ENCODE data around the gene FES. TPM values are rescaled to one million over a fixed set of nuclear protein-coding genes. Genes with fewer than 3 reads are reported as not detected.
"Not testable (repeated sequence)": the region's sequence is repeated elsewhere in the genome, so short reads cannot be mapped to it uniquely, and the experiment has no call there.

The FES gene
- total and polyA plus RNA-seq, 5 donors from 2014 or later, result 0.13 to 3.8 (median 0.13) TPM; not detected in 2

DNA sequence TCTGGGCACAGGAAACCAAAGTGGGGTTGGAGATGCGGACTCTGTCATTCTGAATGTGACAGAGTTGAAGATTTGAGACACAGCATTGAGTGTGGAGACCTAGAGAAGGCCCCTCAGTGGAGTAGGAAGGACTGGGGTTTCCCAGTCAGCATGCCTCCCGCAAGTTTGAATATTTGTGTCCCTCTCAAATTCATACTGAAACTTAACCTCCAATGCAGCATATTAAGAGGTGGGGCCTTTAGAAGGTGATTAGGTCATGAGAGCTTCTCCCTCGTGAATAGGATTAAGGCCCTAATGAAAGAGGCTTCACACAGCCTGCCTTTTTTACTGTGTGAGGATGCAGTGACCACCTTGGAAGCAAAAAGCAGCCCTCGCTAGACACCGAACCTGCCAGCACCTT is 40.1 kb downstream of the FES start:
- H3K27me3 ChIP-seq (ENCODE audit: control insufficient read depth, insufficient read depth, low read length), result no peaks in the 10 kb centered on the region
- H3K27me3 Mint-ChIP-seq, result no peaks in the 10 kb centered on the region
- no peak for ATAC-seq (ENCODE audit: low read depth in 2 of 2)
- no peaks in the 10 kb centered on the region for H3K9me3 ChIP-seq (ENCODE audit: control insufficient read depth in 2 of 2, low read length in 2 of 2)
- peak in 1 of 3 donors; percentile 33 for DNase-seq
- H3K4me3 Mint-ChIP-seq, result no peak overlapping the region
- no peaks in the 10 kb centered on the region for H3K9me3 Mint-ChIP-seq
- H3K27ac ChIP-seq (ENCODE audit: insufficient read depth, low read length, poor library complexity, severe bottlenecking), result no peak overlapping the region
- no peak overlapping the region for H3K4me3 ChIP-seq (ENCODE audit: low read depth, low read length)
- H3K27ac Mint-ChIP-seq, result peak overlapping the region in 2 of 3 donors; percentile 67 to 69
- H3K4me1 Mint-ChIP-seq, result peaks cover 3 to 12% (median 7%) of the 10 kb centered on the region in 4 donors
- peaks cover 20% of the 10 kb centered on the region for H3K36me3 ChIP-seq (ENCODE audit: control insufficient read depth, insufficient read depth, low read length)
- H3K36me3 Mint-ChIP-seq, result peaks cover 20% of the 10 kb centered on the region
- peaks cover 3% of the 10 kb centered on the region for H3K4me1 ChIP-seq (ENCODE audit: control insufficient read depth, insufficient read depth, low read length, poor library complexity, severe bottlenecking)

DNA sequence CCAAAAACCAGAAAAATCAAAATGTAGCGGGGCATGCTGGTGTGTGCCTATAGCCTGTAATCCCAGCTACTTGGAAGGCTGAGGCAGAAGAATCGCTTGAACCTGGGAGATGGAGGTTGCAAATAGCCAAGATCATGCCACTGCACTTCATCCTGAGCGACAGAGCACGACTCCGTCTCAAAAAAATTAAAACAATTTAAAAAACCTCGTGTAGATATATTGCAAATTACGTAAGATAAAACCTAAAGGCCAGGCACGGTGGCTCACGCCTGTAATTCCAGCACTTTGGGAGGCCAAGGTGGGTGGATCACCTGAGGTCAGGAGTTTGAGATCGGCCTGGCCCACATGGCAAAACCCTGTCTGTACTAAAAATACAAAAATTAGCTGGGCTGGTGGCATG is 42.5 kb downstream of the FES start:
- H3K36me3 ChIP-seq (ENCODE audit: control insufficient read depth, insufficient read depth, low read length); DNase-seq; H3K9me3 ChIP-seq (ENCODE audit: control insufficient read depth in 2 of 2, low read length in 2 of 2); H3K27me3 Mint-ChIP-seq; H3K27me3 ChIP-seq (ENCODE audit: control insufficient read depth, insufficient read depth, low read length); ATAC-seq (ENCODE audit: low read depth in 2 of 2); H3K4me3 ChIP-seq (ENCODE audit: low read depth, low read length); H3K36me3 Mint-ChIP-seq; H3K4me3 Mint-ChIP-seq; H3K27ac Mint-ChIP-seq; H3K9me3 Mint-ChIP-seq; H3K27ac ChIP-seq (ENCODE audit: insufficient read depth, low read length, poor library complexity, severe bottlenecking): not testable (repeated sequence)
- peaks cover 23% of the 10 kb centered on the region for H3K4me1 ChIP-seq (ENCODE audit: control insufficient read depth, insufficient read depth, low read length, poor library complexity, severe bottlenecking)
- H3K4me1 Mint-ChIP-seq, result peaks cover 16 to 31% (median 21%) of the 10 kb centered on the region in 4 donors

DNA sequence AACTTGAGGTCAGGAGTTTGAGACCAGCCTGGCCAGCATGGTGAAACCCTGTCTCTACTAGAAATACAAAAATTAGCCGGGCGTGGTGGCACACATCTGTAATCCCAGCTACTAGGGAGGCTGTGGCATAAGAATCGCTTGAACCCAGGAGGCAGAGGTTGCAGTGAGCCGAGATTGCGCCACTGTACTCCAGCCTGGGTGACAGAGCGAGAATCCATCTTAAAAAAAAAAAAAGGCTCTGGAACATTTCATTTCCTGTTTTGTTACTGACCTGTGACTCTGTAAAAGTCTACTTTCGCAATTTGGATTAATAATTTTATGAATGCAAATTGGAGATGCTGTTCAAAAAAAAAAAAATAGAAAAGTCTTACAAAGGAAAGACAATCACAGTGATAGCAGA is 43.8 kb downstream of the FES start:
- H3K27me3 Mint-ChIP-seq; H3K27ac Mint-ChIP-seq; H3K27ac ChIP-seq (ENCODE audit: insufficient read depth, low read length, poor library complexity, severe bottlenecking); ATAC-seq (ENCODE audit: low read depth in 2 of 2); H3K9me3 Mint-ChIP-seq; H3K4me3 ChIP-seq (ENCODE audit: low read depth, low read length); H3K36me3 ChIP-seq (ENCODE audit: control insufficient read depth, insufficient read depth, low read length); DNase-seq; H3K9me3 ChIP-seq (ENCODE audit: control insufficient read depth in 2 of 2, low read length in 2 of 2); H3K27me3 ChIP-seq (ENCODE audit: control insufficient read depth, insufficient read depth, low read length); H3K36me3 Mint-ChIP-seq: not testable (repeated sequence)
- peaks cover 32% of the 10 kb centered on the region for H3K4me1 ChIP-seq (ENCODE audit: control insufficient read depth, insufficient read depth, low read length, poor library complexity, severe bottlenecking)
- Mint-ChIP-seq H3K4me3 (peak overlapping the region; percentile 50 to 88 (median 58)), H3K4me1 (peaks cover 18 to 36% (median 23%) of the 10 kb centered on the region in 4 donors)

DNA sequence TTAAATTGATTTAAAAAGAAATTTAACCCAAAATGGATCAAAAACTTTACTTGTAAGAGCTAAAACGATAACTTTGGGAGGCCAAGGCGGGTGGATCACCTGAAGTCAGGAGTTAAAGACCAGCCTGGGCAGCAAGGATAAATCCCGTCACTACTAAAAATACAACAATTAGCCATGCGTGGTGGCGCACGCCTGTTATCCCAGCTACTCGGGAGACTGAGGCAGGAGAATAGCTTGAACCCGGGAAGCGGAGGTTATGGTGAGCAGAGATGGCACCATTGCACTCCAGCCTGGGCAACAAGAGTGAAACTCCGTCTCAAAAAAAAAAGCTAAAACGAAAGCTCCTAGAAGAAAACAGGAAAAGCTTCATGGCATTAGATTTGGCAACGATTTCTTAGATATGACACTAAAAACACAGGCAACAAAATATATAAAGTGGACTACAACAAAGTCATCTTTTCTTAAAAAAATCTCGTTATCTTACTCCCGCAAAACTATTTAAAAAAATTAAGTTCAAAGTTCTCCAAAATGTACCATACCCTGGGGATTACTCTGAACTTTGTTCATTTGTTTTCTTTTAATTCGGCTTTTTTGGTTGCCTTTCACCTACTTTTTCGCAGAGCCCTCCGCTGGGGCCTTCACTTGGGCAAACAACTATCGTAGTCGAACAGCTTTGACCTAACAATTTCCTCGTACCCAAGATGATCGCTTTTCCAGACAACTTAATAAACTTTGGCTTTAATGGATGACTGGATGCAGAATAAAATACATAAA is 45.1 kb downstream of the FES start:
- no peaks in the 10 kb centered on the region for H3K27me3 ChIP-seq (ENCODE audit: control insufficient read depth, insufficient read depth, low read length)
- H3K27me3 Mint-ChIP-seq, result no peaks in the 10 kb centered on the region
- H3K27ac ChIP-seq (ENCODE audit: insufficient read depth, low read length, poor library complexity, severe bottlenecking), result peak overlapping the region; percentile 93
- no peaks in the 10 kb centered on the region for H3K36me3 Mint-ChIP-seq
- H3K9me3 ChIP-seq (ENCODE audit: control insufficient read depth in 2 of 2, low read length in 2 of 2), result no peaks in the 10 kb centered on the region
- no peaks in the 10 kb centered on the region for H3K9me3 Mint-ChIP-seq
- H3K4me1 ChIP-seq (ENCODE audit: control insufficient read depth, insufficient read depth, low read length, poor library complexity, severe bottlenecking), result peaks cover 38% of the 10 kb centered on the region
- H3K27ac Mint-ChIP-seq, result peak overlapping the region; percentile 96 to 99 (median 98)
- H3K36me3 ChIP-seq (ENCODE audit: control insufficient read depth, insufficient read depth, low read length), result no peaks in the 10 kb centered on the region
- ATAC-seq (ENCODE audit: low read depth in 2 of 2) (no peak), DNase-seq (no peak)
- H3K4me3 Mint-ChIP-seq, result peak overlapping the region; percentile 88 to 99 (median 98)
- H3K4me3 ChIP-seq (ENCODE audit: low read depth, low read length), result peak overlapping the region; percentile 88
- peaks cover 18 to 45% (median 29%) of the 10 kb centered on the region in 4 donors for H3K4me1 Mint-ChIP-seq

DNA sequence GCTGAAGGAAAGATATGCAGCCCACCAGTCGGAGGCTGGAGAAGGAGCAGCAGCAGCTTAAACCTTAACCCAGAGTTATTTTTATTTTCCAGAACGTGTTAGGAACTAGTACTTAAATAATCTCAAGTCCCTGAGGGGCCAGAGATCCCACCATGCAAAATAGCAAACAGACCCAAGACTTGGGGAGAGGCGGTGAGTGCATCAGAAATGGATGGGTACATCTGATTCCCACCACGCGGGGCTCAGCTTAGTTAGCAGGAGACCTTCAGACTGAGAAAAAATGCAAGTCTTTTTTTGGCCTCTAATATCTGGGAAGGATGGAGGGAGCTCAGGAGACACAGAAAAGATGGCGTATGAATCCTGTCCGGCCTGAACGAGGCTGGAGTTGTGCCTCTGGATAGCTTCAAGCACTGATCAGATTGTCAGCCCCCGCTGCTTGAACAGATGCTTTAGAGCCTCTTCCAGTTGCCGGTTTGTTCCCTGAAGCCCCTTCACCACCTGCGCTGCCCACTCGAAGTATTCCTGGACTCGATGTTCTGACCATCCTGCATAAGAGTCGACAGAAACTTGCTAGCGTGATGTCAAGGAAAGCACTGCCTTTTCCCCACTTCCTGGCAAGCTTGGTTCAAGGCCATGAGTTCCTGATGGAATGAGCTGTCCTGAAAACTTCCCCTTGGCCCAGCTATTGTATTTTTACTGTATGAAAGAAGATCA is 46.7 kb downstream of the FES start:
- no peak for DNase-seq
- Mint-ChIP-seq H3K4me3 (peak overlapping the region; percentile 88 to 99 (median 98)), H3K27me3 (no peaks in the 10 kb centered on the region), H3K4me1 (peaks cover 11 to 56% (median 29%) of the 10 kb centered on the region in 4 donors), H3K9me3 (no peaks in the 10 kb centered on the region), H3K27ac (peak overlapping the region; percentile 98 to 99 (median 99)), H3K36me3 (no peaks in the 10 kb centered on the region)
- H3K9me3 ChIP-seq (ENCODE audit: control insufficient read depth in 2 of 2, low read length in 2 of 2), result no peaks in the 10 kb centered on the region
- peaks cover 51% of the 10 kb centered on the region for H3K4me1 ChIP-seq (ENCODE audit: control insufficient read depth, insufficient read depth, low read length, poor library complexity, severe bottlenecking)
- H3K4me3 ChIP-seq (ENCODE audit: low read depth, low read length), result peak overlapping the region; percentile 89
- no peaks in the 10 kb centered on the region for H3K36me3 ChIP-seq (ENCODE audit: control insufficient read depth, insufficient read depth, low read length)
- H3K27me3 ChIP-seq (ENCODE audit: control insufficient read depth, insufficient read depth, low read length), result no peaks in the 10 kb centered on the region
- ATAC-seq (ENCODE audit: low read depth in 2 of 2), result no peak
- H3K27ac ChIP-seq (ENCODE audit: insufficient read depth, low read length, poor library complexity, severe bottlenecking), result peak overlapping the region; percentile 93

DNA sequence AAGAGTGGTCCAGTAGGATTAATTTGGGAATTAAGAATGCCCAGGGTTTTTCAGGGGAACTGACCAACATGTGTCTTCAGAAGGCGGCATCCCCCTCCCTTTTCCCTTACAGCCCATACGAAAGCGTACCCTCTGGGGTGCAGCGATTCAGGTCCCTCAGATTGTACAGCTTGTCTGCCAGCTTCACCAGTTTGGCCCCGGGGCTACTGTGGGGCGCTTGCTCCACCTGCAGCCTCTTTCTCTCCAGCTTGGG is 47.2 kb downstream of the FES start:
- Mint-ChIP-seq H3K9me3 (no peaks in the 10 kb centered on the region), H3K36me3 (peaks cover 4% of the 10 kb centered on the region), H3K4me1 (peaks cover 11 to 61% (median 34%) of the 10 kb centered on the region in 4 donors), H3K27ac (peak overlapping the region; percentile 94 to 99 (median 99)), H3K27me3 (no peaks in the 10 kb centered on the region), H3K4me3 (peak overlapping the region; percentile 88 to 99 (median 98))
- ATAC-seq (ENCODE audit: low read depth in 2 of 2) (no peak), DNase-seq (no peak)
- H3K4me1 ChIP-seq (ENCODE audit: control insufficient read depth, insufficient read depth, low read length, poor library complexity, severe bottlenecking), result peaks cover 55% of the 10 kb centered on the region
- no peaks in the 10 kb centered on the region for H3K27me3 ChIP-seq (ENCODE audit: control insufficient read depth, insufficient read depth, low read length)
- peak overlapping the region; percentile 93 for H3K27ac ChIP-seq (ENCODE audit: insufficient read depth, low read length, poor library complexity, severe bottlenecking)
- peak overlapping the region; percentile 89 for H3K4me3 ChIP-seq (ENCODE audit: low read depth, low read length)
- H3K9me3 ChIP-seq (ENCODE audit: control insufficient read depth in 2 of 2, low read length in 2 of 2), result no peaks in the 10 kb centered on the region
- no peaks in the 10 kb centered on the region for H3K36me3 ChIP-seq (ENCODE audit: control insufficient read depth, insufficient read depth, low read length)

DNA sequence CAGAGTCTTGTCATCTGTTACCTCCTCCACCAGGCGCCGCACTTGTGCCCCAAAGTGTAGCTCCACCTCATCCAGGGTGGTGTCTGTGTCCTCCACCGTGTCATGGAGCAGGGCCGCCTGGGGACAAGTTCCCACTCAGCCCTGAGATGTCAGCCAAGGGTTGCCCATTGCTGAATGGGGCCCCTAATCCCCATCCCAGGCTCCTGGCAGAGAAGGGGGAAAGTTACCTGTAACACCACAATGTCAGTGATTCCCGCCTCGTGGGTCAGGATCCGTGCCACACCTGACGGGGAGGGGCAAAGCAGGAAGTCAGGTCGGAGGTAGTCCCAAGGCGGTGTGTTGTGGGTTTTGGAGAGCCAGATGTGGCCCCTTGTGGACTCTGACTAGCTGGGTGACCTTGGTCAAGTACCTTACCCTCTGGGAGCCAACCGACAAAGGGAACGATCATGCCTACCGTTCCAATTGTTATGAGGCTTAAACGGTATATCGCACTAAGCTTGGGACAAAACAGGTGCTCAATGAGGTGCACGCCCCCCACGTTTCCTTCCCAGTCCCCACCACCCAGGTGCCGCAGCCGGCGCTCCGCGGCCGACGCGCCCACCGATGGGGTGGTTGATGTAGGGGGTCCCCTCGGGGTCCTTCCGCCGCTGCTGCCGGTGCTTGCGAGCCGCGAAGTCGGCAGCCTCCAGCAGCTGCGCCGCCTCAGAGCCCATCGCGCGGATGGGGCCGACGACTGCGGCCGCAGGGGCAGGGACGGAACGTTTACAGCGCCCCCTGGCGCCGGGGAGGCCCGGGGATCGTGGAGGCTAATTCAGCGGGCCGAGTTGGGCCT is 47.7 kb downstream of the FES start, which contains the start of gene HDDC3:
Gene HDDC3 (minus strand): TSS at position 722 of the 832 bp plus-strand sequence. CDS start 9 bp downstream, at position 713.
- Histone ChIP-seq H3K4me1 (ENCODE audit: control insufficient read depth, insufficient read depth, low read length, poor library complexity, severe bottlenecking) (peaks cover 58% of the 10 kb centered on the region), H3K36me3 (ENCODE audit: control insufficient read depth, insufficient read depth, low read length) (no peaks in the 10 kb centered on the region), H3K9me3 (ENCODE audit: control insufficient read depth in 2 of 2, low read length in 2 of 2) (no peaks in the 10 kb centered on the region), H3K27ac (ENCODE audit: insufficient read depth, low read length, poor library complexity, severe bottlenecking) (peak within 1 kb of the TSS; percentile 93), H3K27me3 (ENCODE audit: control insufficient read depth, insufficient read depth, low read length) (no peaks in the 10 kb centered on the region), H3K4me3 (ENCODE audit: low read depth, low read length) (peak within 1 kb of the TSS; percentile 89)
- peak within 1 kb of the TSS; percentile 94 to 99 (median 99) for H3K27ac Mint-ChIP-seq
- H3K27me3 Mint-ChIP-seq, result no peaks in the 10 kb centered on the region
- peak within 1 kb of the TSS; percentile 88 to 99 (median 98) for H3K4me3 Mint-ChIP-seq
- ATAC-seq (ENCODE audit: low read depth in 2 of 2) (peak; percentile 61 to 67), DNase-seq (peak; percentile 77 to 95 (median 87))
- H3K36me3 Mint-ChIP-seq, result peaks cover 8% of the 10 kb centered on the region
- no peaks in the 10 kb centered on the region for H3K9me3 Mint-ChIP-seq
- peaks cover 11 to 66% (median 38%) of the 10 kb centered on the region in 4 donors for H3K4me1 Mint-ChIP-seq
